Hematopoietic multipotent progenitor cell treated with erythropoietin and hydrocortisone succinate and interleukin-3 and kit ligand, for 15 days (in vitro differentiated cells): ENCODE measurements around the gene CACNA1D.
"Not testable (repeated sequence)": the region's sequence is repeated elsewhere in the genome, so short reads cannot be mapped to it uniquely, and the experiment has no call there.

Experiments
- DNase-seq: peaks from one replicate; pipeline ENCODE4 v3.0.0-alpha.2; 2015; ENCODE audit warnings: low spot score

The CACNA1D gene

GRCh38 chr3:53657651-53658050 lies 163.2 kb downstream of the CACNA1D start:
- DNase-seq: no peak

- DNase-seq: no peak
Measured at GRCh38 chr3:53658613-53659193, 164.3 kb downstream of the CACNA1D start.

GRCh38 chr3:53659996-53660395 lies 165.6 kb downstream of the CACNA1D start:
- no peak for DNase-seq

- DNase-seq: no peak
Measured at GRCh38 chr3:53661480-53661879, 167.1 kb downstream of the CACNA1D start.

- DNase-seq: not testable (repeated sequence)
Measured at GRCh38 chr3:53664812-53665211, 170.4 kb downstream of the CACNA1D start.

GRCh38 chr3:53665608-53666425 lies 171.4 kb downstream of the CACNA1D start:
- DNase-seq: no peak

GRCh38 chr3:53668872-53669271 lies 174.5 kb downstream of the CACNA1D start:
- no peak for DNase-seq

GRCh38 chr3:53670721-53671120 lies 176.3 kb downstream of the CACNA1D start:
- DNase-seq: no peak

GRCh38 chr3:53671192-53671960 lies 177.0 kb downstream of the CACNA1D start:
- DNase-seq: no peak

- DNase-seq: no peak
Measured at GRCh38 chr3:53671961-53672299, 177.5 kb downstream of the CACNA1D start.

- no peak for DNase-seq
Measured at GRCh38 chr3:53672981-53673380, 178.6 kb downstream of the CACNA1D start.

GRCh38 chr3:53673722-53674350 lies 179.4 kb downstream of the CACNA1D start:
- DNase-seq: no peak

GRCh38 chr3:53674582-53674981 lies 180.2 kb downstream of the CACNA1D start:
- DNase-seq: no peak

GRCh38 chr3:53675022-53675697 lies 180.7 kb downstream of the CACNA1D start:
- no peak for DNase-seq

GRCh38 chr3:53675942-53676341 lies 181.5 kb downstream of the CACNA1D start:
- no peak for DNase-seq

GRCh38 chr3:53677413-53677812 lies 183.0 kb downstream of the CACNA1D start:
- no peak for DNase-seq

GRCh38 chr3:53680028-53680427 lies 185.6 kb downstream of the CACNA1D start:
- no peak for DNase-seq

- DNase-seq: no peak
Measured at GRCh38 chr3:53682807-53683206, 188.4 kb downstream of the CACNA1D start.

- no peak for DNase-seq
Measured at GRCh38 chr3:53688066-53688465, 193.7 kb downstream of the CACNA1D start.

GRCh38 chr3:53688989-53689388 lies 194.6 kb downstream of the CACNA1D start:
- DNase-seq: no peak

- no peak for DNase-seq
Measured at GRCh38 chr3:53689681-53690080, 195.3 kb downstream of the CACNA1D start.

GRCh38 chr3:53690521-53690920 lies 196.1 kb downstream of the CACNA1D start:
- no peak for DNase-seq
